Erythroblast (primary cell): ENCODE data around the gene IRS4.

Experiments used
- GATA1 ChIP-seq: IDR thresholded peaks from 2 replicates; pipeline ENCODE4 v1.6.1; 2011; ENCODE audit warnings: low read depth, mild to moderate bottlenecking, control low read depth, low read length, moderate library complexity
- POLR2A ChIP-seq: IDR thresholded peaks from 2 replicates; pipeline ENCODE4 v1.6.1; 2011; ENCODE audit warnings: mild to moderate bottlenecking, low read length

DNA sequence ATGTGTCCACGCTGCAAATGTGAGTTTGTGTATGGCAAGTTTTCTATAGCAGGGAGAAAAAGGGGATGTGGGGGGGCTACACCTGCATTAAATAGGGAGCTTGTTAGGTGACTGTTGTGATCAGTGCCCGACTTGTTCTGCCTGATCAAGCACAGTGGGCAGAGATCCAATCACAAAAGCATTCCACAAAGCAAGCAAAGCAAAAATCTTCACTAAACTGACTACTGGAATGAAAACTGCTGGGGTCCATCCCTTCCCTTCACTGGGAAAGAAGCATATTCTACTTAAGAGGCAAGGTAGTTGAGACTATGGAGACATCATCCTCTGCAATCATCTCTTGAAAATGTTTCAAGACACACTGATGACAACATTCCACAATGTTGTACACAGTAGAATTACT is 5.2 kb downstream of the IRS4 start:
- TF ChIP-seq POLR2A = no peak
- TF ChIP-seq GATA1 = no peak
